ENCODE measurements around the gene SFMBT2. TPM values are rescaled to one million over a fixed set of nuclear protein-coding genes. Genes with fewer than 3 reads are reported as not detected.
"Not testable (repeated sequence)": the region's sequence is repeated elsewhere in the genome, so short reads cannot be mapped to it uniquely, and the experiment has no call there.

SFMBT2 gene
- total RNA-seq, 1 experiment from 2014 or later: not detected

DNA sequence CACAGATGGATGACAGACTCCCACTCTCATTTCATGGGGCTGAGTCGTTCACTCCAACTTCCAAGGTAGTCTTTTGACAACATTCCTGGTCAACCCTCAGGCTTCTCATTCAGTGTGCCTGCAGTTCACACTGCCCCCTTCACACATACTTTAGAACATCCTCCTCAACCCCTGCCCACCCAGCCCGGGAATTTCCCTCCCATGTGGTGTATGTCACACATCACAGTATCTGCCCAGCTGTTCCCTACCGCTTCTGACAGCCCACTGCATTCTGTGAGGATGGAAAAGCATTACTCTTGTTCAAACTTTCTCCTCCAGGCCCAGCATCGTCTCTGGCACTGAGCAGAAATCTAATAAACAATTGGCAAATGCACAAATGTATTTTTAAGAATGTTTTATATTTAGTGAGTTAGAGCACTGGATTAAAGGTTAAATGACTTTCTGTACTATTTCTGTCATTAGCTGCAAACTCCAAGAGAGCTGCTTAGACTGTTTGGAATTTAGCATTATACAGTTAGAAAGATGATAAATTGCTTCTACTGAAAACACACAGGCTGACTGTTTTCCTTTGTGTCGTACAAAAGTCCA is 110.4 kb downstream of the SFMBT2 start:
- DNase-seq (ENCODE audit: low read depth): no peak

DNA sequence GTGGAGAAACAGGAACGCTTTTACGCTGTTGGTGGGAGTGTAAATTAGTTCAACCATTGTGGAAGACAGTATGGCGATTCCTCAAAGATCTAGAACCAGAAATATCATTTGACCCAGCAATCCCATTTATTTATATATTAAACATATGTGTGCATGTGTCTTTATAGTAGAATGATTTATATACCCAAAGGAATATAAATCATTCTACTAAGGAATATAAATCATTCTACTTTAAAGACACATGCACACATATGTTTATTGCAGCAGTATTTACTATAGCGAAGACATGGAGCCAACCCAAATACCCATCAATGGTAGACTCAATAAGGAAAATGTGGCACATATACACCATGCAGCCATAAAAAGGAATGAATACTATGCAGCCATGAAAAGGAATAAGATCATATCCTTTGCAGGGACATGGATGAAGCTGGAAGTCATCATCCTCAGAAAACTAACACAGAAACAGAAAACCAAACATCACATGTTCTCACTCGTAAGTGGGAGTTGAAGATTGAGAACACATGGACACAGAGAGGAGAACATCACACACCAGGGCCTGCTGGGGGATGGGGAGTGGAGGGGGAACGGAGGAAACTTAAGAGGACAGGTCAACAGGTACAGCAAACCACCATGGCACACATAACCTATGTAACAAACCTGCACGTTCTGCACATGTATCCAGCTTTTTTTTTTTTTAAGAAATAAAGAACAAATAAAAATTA is 111.1 kb downstream of the SFMBT2 start:
- DNase-seq (ENCODE audit: low read depth): not testable (repeated sequence)

DNA sequence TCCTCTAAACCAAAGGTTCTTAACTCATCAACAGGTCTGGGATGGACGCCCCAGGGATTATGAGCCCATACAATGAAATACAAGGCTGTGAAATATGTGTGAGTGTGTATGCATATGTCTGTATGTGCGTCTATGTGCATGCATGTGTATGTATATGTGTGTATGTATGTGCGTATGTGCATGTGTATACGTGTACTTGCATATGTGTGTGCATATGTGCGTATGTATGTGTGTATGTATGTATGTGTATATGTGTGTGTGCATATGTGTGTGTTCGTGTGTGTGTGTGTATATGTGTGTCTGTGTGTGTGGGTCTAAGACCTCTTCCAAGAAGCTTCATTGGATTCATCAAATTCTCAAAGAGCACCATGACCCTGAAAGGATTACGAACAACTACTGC is 112.3 kb downstream of the SFMBT2 start:
- no peak for DNase-seq (ENCODE audit: low read depth)

DNA sequence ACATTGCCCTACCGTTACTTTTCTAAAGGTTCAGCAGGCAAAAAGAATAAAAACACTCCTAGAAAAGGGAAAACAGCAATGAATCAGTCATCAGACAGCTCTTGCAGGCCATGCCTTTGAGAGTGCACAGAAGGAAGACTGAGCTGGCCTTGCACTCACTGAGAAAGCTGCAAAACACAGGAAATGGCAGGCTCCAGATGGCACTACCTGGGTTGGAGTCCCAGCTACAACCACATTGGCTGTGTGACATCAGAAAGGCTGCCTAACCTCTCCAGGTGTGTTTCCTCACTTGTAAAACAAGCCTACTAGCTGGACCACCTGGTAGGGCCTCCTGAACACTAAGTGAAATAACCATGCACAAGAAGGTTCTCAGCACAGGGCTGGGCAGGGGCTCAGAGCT is 113.7 kb downstream of the SFMBT2 start:
- no peak for DNase-seq (ENCODE audit: low read depth)

DNA sequence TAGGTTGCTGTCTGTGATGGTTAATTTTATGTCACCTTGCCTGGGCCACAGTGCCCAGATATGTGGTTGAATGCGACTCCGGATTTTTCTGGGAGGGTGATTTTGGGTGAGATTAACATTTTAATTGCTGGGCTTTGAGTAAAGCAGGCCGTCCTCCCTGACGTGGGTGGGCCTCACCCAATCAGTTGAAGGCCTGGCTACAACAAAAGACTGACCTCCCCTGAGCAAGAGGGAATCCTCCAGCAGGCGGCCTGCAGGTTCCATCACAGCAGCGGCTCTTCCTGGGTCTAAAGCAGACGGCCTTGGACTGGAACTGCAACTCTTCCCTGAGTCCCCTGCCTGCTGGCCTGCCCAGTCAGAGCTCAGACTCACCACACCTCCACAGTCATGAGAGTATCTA is 114.2 kb downstream of the SFMBT2 start:
- no peak for DNase-seq (ENCODE audit: low read depth)

DNA sequence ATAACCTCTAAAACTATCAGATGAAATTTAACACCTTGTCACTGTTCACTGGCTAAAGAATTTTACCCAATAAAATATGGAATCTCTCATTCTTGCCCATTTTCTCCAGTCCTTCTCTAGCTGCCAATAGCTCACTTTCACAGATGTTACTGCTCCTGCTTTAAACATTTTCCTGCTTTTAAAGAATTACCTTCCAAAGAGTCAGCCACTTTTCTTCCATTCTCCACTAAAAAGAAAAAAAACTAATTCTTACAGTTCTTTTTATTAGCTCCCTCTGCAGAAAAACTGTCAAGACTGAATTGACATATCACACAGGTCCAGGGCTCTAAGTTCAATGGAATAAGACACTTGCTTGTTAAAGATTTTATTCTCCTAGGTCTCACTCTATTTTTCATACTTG is 114.8 kb downstream of the SFMBT2 start:
- no peak for DNase-seq (ENCODE audit: low read depth)

DNA sequence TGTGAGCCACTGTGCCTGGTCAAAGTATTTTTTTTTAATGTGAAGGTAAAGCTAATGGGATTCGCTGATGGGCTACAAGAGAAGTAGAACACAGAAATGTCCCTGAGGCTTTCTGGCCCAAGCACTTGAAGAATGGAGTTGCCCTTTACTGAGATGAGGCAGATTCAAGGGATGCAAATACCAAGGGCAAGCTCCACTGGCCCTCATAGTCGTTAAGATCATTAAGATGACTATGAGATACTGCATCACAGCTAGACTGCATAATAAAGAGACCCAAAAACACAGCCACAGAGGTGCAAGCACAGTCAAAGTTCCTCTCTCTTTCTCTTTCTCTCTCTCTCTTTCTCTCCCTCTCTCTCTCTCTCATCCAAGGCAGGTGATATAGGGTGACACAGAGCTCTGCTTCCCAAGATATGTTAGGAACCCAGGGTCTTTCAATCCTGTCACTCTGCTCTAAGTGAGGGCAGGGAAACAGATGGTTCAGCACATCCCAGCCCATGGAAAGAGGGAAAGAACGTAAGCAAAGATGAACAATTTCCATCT is 117.4 kb downstream of the SFMBT2 start:
- no peak for DNase-seq (ENCODE audit: low read depth)

DNA sequence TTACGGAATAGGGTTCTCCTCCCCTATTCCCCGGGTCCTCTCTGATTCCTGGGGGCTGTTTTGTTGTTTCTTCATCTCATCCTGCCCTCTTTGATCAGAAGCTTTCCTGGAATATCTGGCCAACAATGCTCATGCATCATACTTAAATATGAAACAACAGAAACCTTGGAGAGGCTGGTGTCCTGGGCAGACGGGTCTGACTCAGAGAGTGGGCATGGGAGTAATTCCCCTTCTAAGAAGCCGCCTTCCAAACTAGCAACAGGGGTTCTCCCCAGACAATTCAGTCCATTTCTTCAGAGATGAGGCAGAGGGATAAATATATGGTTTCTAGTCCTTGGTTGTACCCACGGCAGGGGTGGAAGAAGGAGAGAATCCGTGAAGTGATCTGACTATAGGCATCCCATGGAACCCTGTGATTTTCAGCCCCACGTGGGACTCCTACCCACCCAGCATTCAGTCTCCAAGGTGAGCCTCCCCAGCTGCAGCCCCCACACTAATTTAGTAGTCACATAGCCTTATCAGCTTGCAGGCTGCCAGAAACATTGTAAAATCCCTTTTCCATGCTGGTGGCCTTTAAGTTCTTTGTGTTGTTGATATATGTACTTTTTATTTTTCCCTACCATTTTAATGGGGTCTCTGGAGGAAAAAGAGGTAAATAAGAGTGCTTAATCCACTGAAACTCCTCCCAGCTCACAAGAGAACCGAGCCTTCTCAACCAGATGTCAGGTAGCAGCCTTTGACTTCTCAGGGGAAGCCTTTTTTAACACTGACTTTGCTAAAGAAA is 119.2 kb downstream of the SFMBT2 start:
- DNase-seq (ENCODE audit: low read depth): no peak

DNA sequence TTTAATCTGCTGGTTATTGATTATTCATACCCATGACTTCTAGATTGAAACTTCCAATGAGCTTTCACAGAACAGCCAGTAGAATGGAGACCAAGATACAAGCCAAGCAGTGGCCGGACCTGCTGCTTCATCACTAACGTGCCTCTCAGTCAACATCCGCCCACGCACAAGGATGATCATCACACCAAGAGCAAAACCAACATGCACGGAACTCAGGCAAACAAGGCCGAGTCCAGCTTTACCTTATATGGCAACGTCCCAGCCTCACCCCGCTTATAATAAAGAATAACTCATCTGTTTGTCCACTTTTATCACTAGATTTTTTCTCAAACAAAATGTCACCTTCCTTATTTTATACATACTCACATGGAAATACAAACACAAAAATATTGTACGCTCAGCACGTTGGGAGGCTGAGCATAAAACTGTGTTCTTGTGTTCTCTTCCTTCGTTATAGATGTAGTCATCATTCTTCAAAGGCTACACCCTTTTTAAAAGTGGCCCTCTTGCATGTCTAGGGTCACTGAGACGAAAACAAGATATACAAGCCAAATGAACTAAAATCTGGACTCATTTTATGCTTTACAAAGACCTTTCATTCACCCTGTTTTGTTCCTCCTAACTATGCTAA is 122.7 kb downstream of the SFMBT2 start:
- DNase-seq (ENCODE audit: low read depth): no peak

DNA sequence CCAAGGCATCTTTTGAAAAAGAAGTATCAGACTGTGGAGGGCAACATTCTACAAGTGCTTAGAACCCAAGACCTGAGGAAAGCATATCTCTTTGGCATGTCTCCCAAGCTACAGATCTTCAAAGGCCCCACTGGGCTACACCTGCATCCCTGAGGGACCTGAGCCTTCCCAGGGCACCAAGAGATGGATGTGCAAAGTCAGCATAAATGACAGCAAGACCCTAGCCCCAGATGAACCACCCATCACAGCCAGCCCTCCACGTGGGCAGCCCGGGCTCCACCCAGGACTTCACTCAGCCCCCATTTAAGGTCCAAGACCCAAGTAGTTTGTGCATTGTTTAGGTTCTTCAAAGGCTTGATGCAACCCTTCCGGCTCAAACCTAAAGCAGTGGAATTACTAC is 123.5 kb downstream of the SFMBT2 start:
- DNase-seq (ENCODE audit: low read depth): no peak

DNA sequence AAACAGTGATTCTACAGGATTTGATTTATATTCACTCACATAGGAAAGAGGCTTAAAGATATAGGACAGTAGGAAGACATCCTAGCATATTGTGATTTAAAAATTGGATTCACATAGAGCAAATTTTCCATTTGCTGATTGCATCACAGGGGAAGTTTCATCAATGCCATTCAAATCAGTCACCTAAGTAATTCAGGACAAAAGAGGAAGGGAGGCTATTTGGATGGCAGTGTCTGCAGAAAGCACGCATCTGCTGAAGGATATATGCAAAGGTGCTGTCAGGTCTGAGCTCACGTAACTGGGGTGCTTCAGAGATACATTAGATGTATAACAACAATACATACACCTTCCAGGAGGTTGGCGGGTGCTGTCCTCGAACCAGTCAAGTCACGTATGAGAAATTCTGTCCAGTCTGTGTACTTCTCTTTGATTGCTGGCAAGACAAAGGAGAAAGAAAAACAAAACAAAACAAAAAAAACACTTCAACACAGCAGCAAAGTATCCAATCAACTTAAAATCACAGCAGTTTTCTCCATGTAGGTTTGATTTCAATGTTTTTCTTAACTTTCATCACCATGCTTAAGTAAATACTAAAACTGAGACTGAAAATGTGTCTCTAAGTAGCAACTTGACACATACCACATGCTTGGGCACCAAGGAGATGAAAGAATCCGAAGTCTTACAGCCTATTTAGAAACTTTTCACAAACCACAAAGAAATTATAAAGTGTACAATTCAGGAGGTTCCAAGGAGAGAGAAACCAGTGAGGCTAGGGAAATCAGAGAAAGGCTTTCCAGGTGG is 125.1 kb downstream of the SFMBT2 start:
- no peak for DNase-seq (ENCODE audit: low read depth)

DNA sequence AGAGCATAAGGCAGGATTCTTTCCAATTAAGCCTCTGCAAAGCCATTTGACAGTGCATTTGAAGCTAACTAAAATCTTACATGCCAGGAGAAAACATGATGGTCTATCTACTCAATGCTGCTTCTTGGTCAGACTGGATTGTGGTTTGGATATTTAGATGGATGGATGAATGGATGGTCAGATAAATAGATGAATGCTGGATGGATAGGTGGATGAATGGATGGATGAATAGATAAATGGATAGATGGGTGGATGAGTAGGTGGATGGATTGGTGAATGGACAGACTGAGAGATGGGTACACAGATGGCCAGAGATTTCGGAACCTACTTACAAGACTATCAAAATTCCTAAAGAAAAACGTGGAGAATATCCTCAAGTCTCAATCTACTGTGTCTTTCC is 127.6 kb downstream of the SFMBT2 start:
- no peak for DNase-seq (ENCODE audit: low read depth)

DNA sequence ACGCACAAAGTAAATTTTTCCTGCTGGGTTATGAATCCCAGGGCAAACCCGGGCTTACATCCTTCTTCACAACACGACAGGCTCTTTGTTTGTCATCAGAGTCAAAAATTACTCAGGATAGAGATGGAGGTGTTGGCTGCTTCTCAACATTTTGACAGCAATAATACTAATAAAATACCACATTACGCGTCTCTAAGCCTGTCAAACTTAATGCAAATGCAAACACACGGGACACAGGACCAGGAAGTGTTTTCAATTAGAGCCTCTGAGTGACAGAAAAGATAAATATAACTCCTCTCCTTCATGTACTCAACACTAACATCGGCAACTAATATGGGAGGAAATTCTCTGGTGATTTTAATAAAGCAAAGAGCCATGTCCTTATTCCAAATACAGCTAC is 128.4 kb downstream of the SFMBT2 start:
- DNase-seq (ENCODE audit: low read depth): no peak

DNA sequence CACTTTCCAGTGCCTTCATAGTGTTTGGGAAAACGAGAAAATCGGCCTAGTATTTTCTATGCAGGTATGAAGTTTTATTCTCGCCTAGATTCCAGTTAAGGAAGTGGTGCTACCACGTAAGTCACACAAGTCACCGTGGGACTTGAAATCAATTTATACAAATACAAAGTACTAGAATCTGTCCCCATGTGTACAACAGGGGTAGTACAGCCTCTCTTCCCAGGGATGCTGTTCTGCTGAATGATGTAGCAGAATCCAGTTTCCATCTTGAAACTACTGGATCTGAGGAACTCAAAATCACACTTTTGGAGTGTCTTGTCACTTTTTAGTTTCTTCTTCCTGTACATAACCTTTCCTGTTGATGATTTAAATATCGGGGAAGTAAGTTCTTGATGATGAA is 129.4 kb downstream of the SFMBT2 start:
- DNase-seq (ENCODE audit: low read depth): no peak

DNA sequence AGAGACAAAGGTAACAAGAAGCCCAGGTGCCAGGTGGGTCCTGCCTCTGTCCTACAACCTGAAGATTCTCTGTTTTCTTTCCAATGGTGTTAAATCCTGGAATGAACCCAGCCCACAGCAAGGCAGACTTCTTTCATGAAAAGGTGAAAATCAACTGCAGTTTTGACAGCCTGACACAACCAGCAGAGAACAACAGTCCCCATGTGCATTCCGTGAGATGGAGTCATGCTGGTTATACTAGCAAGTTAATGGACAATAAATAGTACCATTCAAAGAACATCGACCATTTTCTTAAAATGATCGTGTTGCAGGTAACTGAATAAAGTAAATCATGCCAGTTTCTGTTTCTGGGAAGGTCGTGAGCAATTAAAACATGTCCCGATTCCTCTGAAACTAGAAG is 131.5 kb downstream of the SFMBT2 start:
- no peak for DNase-seq (ENCODE audit: low read depth)

DNA sequence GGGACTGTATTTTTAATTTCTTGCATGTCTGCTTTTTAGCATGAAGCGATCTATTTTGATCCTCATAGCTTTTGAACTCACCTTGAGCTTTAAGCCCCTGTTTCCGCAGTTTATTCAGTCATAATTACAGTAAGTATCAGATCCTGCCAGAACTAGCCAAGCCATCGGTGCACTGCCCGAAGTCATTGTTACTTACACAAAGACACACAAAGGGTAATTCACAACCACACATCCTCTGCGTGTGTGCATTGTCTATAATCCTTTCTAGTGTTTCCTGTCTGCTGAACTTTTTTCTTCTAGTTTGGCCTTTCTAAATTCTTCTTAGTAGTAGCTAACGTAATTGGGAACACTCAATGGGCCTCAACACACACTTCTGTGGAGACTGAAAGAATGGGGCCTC is 133.0 kb downstream of the SFMBT2 start:
- no peak for DNase-seq (ENCODE audit: low read depth)

DNA sequence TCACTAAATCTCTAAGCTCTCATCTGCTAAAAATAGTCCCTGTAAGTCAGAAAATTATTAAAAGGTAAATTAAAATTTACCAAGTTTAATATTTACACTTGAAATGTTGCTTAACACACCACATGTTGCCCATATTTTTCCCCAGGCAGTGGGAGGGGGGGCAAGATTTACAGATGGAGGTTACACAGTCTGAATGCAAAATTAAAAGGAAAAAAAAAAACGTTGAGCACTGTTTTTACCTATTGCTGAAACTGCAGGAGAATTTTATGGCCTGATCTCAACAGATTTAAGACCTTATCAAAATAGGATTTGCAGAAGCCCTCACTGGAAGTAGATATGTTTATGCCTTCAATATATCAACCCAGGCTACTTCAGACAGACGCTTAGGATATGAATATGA is 133.4 kb downstream of the SFMBT2 start:
- DNase-seq (ENCODE audit: low read depth): no peak

DNA sequence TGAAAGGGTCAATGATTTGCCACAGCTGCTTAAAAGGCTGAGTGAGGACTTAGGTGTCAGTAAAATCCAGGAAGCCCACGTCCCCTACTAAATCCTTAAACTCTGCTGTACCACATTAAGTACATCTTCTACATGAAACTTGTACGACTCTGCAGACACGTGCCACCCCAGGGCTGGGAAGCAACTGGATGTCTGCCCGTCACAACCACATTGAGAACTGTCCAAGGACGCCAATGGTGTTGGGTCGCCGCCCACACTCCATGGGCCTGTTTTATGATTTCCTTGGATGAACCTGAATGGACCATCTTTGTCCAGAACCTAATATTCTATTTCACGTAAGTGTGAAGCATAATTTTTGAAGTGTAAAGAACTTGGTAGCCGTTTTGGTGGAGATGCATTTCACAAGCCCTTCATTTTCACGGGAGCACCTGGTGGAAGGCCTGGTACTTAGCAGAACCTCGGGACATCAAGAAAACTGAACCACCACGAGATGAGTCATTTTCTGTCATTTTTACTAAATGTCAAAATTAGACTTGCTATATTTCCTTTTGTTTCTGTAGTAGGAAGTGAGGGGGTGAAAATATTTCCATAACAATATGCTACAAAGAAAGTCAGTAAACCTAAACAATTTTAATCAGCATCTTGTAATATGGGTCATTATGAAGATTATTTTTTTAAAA is 134.9 kb downstream of the SFMBT2 start:
- no peak for DNase-seq (ENCODE audit: low read depth)

DNA sequence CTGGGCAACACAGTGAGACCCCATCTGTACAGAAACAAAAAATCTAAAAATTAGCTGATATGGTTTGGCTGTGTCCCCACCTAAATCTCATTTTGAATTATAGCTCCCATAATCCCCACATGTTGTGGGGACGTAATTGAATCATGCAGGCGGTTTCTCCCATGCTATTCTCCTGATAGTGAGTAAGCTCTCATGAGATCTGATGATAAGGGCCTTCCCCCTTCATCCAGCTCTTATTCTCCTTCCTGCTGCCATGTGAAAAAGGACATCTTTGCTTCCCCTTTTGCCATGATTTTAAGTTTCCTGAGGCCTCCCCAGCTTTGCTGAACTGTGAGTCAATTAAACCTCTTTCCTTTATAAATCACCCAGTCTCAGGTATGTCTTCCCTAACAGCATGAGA is 136.5 kb downstream of the SFMBT2 start:
- DNase-seq (ENCODE audit: low read depth): no peak

DNA sequence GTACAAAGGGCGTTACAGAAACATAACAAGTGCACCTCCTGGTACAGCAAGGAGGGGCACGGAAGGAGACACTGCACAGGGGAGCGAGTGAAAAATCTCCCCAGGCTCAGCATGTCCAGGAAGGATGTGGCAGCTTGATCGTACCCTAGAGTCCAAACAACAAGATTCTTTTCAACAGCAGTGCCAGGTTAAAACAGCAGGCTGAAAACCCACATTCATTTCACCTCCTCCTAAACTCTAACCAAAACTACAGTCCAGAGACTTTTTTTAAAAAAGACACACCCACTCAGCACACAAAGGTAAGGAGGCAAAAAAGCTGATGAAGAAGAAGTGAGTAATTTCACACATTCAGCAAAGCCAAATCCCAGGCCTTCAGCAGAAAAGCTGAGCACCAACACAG is 138.8 kb downstream of the SFMBT2 start:
- DNase-seq (ENCODE audit: low read depth): no peak

DNA sequence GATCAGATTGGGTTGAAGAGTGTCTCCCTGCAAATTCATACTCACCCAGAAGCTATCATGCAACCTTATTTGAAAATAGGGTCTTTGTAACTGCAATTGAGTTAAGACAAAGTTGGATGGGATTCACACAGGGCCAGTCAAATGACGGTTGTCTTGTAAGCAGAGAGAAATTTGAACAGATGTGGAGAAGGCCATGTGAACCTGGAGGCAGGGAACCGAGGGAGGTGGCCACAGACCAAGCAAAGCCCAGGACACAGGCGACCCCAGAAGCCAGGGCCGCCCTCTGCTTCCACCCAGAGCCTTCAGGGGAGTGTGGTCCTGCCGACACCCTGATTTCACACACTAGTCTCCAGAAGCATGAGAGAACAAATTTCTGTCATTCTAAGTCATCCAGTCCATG is 140.8 kb downstream of the SFMBT2 start:
- DNase-seq (ENCODE audit: low read depth): no peak
